ENCODE measurements around the gene TPRA1. TPM values are rescaled to one million over a fixed set of nuclear protein-coding genes. Genes with fewer than 3 reads are reported as not detected.
"Not testable (repeated sequence)": the region's sequence is repeated elsewhere in the genome, so short reads cannot be mapped to it uniquely, and the experiment has no call there.

TPRA1 gene
- total RNA-seq, 1 donor = 30.4 TPM

GRCh38 chr3:127606981-127607595 is 16.6 kb upstream of the TPRA1 start:
- Histone ChIP-seq H3K4me3 (ENCODE audit: insufficient read depth, low read length) (no peak overlapping the region), H3K4me1 (ENCODE audit: insufficient read depth, low read length) (no peaks in the 10 kb centered on the region), H3K79me2 (ENCODE audit: insufficient read depth, low read length) (peaks cover 2% of the 10 kb centered on the region), H2AFZ (ENCODE audit: low read length) (no peak overlapping the region), H4K20me1 (ENCODE audit: insufficient read depth, low read length) (no peaks in the 10 kb centered on the region), H3K36me3 (ENCODE audit: insufficient read depth, low read length) (peaks cover 40% of the 10 kb centered on the region), H3K27ac (ENCODE audit: low read depth, low read length) (no peak overlapping the region), H3K9me3 (ENCODE audit: low read depth, low read length) (no peaks in the 10 kb centered on the region), H3K4me2 (ENCODE audit: insufficient read depth, low read length) (no peak overlapping the region), H3K27me3 (ENCODE audit: insufficient read depth, low read length) (no peaks in the 10 kb centered on the region)
- no peak for TF ChIP-seq CTCF (IDR thresholded peaks at IDR 0.05; ENCODE audit: extremely low read depth, low read depth, low read length)
- peak; percentile 29 for DNase-seq (ENCODE audit: insufficient read length, low spot score, missing footprints)

- Histone ChIP-seq H2AFZ (ENCODE audit: low read length) (no peak overlapping the region), H3K4me1 (ENCODE audit: insufficient read depth, low read length) (no peaks in the 10 kb centered on the region), H3K4me2 (ENCODE audit: insufficient read depth, low read length) (no peak overlapping the region), H3K9me3 (ENCODE audit: low read depth, low read length) (no peaks in the 10 kb centered on the region), H3K27me3 (ENCODE audit: insufficient read depth, low read length) (no peaks in the 10 kb centered on the region), H3K4me3 (ENCODE audit: insufficient read depth, low read length) (no peak overlapping the region), H3K27ac (ENCODE audit: low read depth, low read length) (no peak overlapping the region), H3K36me3 (ENCODE audit: insufficient read depth, low read length) (peaks cover 40% of the 10 kb centered on the region), H4K20me1 (ENCODE audit: insufficient read depth, low read length) (no peaks in the 10 kb centered on the region), H3K79me2 (ENCODE audit: insufficient read depth, low read length) (peaks cover 2% of the 10 kb centered on the region)
- no peak for TF ChIP-seq CTCF (IDR thresholded peaks at IDR 0.05; ENCODE audit: extremely low read depth, low read depth, low read length)
- DNase-seq (ENCODE audit: insufficient read length, low spot score, missing footprints) = no peak
These were observed 15.7 kb upstream of the TPRA1 start for GRCh38 chr3:127606086-127606805.

- not testable (repeated sequence) for H3K4me3 ChIP-seq (ENCODE audit: insufficient read depth, low read length); H2AFZ ChIP-seq (ENCODE audit: low read length); H3K9me3 ChIP-seq (ENCODE audit: low read depth, low read length); H4K20me1 ChIP-seq (ENCODE audit: insufficient read depth, low read length); H3K4me2 ChIP-seq (ENCODE audit: insufficient read depth, low read length); H3K27me3 ChIP-seq (ENCODE audit: insufficient read depth, low read length); H3K27ac ChIP-seq (ENCODE audit: low read depth, low read length); H3K79me2 ChIP-seq (ENCODE audit: insufficient read depth, low read length); H3K4me1 ChIP-seq (ENCODE audit: insufficient read depth, low read length)
- peaks cover 37% of the 10 kb centered on the region for H3K36me3 ChIP-seq (ENCODE audit: insufficient read depth, low read length)
- DNase-seq (ENCODE audit: insufficient read length, low spot score, missing footprints) = peak; percentile 60
These were observed 15.0 kb upstream of the TPRA1 start for GRCh38 chr3:127605547-127605946.

GRCh38 chr3:127604546-127605165 is 14.1 kb upstream of the TPRA1 start:
- no peak overlapping the region for H3K4me3 ChIP-seq (ENCODE audit: insufficient read depth, low read length)
- no peak for TF ChIP-seq CTCF (IDR thresholded peaks at IDR 0.05; ENCODE audit: extremely low read depth, low read depth, low read length)
- H3K9me3 ChIP-seq (ENCODE audit: low read depth, low read length) = no peaks in the 10 kb centered on the region
- H3K27ac ChIP-seq (ENCODE audit: low read depth, low read length) = no peak overlapping the region
- no peak overlapping the region for H3K4me2 ChIP-seq (ENCODE audit: insufficient read depth, low read length)
- H3K27me3 ChIP-seq (ENCODE audit: insufficient read depth, low read length) = no peaks in the 10 kb centered on the region
- no peak overlapping the region for H2AFZ ChIP-seq (ENCODE audit: low read length)
- no peaks in the 10 kb centered on the region for H3K4me1 ChIP-seq (ENCODE audit: insufficient read depth, low read length)
- H3K36me3 ChIP-seq (ENCODE audit: insufficient read depth, low read length) = peaks cover 33% of the 10 kb centered on the region
- H4K20me1 ChIP-seq (ENCODE audit: insufficient read depth, low read length) = no peaks in the 10 kb centered on the region
- DNase-seq (ENCODE audit: insufficient read length, low spot score, missing footprints) = peak; percentile 25
- H3K79me2 ChIP-seq (ENCODE audit: insufficient read depth, low read length) = peaks cover 2% of the 10 kb centered on the region
